H1 (cell line): ENCODE results near the gene LITAF. TPM values are rescaled to one million over a fixed set of nuclear protein-coding genes. Genes with fewer than 3 reads are reported as not detected.

Experiments
- CTCF ChIA-PET: fragments of 300-600 bp; sonication (Branson Sonifier 250); formaldehyde crosslinking; loops from one replicate; lab custom pipeline; 2021; ENCODE audit not compliant: partially characterized antibody; lab: Charles Lee
- POLR2A ChIA-PET: fragments of 300-600 bp; sonication (Branson Sonifier 250); formaldehyde crosslinking; loops from one replicate; lab custom pipeline; 2021; ENCODE audit warnings: inconsistent platforms; ENCODE audit not compliant: partially characterized antibody; lab: Charles Lee
- DNase-seq, 2 experiments: peaks; one replicate each; pipeline versions ENCODE4 v3.0.0 to v3.0.0-alpha.2; 2010 to 2022; ENCODE audit warnings: low spot score in 2 of 2, low read depth in 1 of 2, mixed read lengths in 1 of 2
- FAIRE-seq: peaks from 2 replicates; lab custom pipeline; 2011; peaks lifted over from hg19 to GRCh38; lab: Jason Lieb, UNC
- H2AFZ ChIP-seq: 2 replicates; pipeline ENCODE4 v1.8.1; 2012; ENCODE audit warnings: low read length, inconsistent platforms
- H2AK5ac ChIP-seq: 2 replicates; pipeline ENCODE4 v1.6.1; 2013; ENCODE audit warnings: low read depth, low read length
- H2BK120ac ChIP-seq: replicated peaks from 2 replicates; pipeline ENCODE3; 2013; ENCODE audit warnings: low read depth, low read length, inconsistent platforms
- H2BK12ac ChIP-seq: 2 replicates; pipeline ENCODE4 v1.6.1; 2013; ENCODE audit warnings: low read depth, low read length
- H2BK15ac ChIP-seq: 2 replicates; pipeline ENCODE4 v1.6.1; 2013; ENCODE audit warnings: low read length
- H2BK20ac ChIP-seq: 2 replicates; pipeline ENCODE4 v1.6.1; 2013; ENCODE audit warnings: low read length
- H2BK5ac ChIP-seq: 2 replicates; pipeline ENCODE4 v1.6.1; 2013; ENCODE audit warnings: low read depth, low read length
- H3K14ac ChIP-seq: 2 replicates; pipeline ENCODE4 v1.6.1; 2013; ENCODE audit warnings: inconsistent platforms; ENCODE audit not compliant: insufficient read length
- H3K18ac ChIP-seq: 2 replicates; pipeline ENCODE4 v1.6.1; 2013; ENCODE audit warnings: low read length; ENCODE audit errors: extremely low read depth
- H3K23ac ChIP-seq: 2 replicates; pipeline ENCODE4 v1.6.1; 2013; ENCODE audit warnings: inconsistent platforms; ENCODE audit not compliant: insufficient read length
- H3K23me2 ChIP-seq: 2 replicates; pipeline ENCODE4 v1.6.1; 2013; ENCODE audit warnings: low read depth, low read length
- H3K27ac ChIP-seq: 2 replicates; pipeline ENCODE4 v1.6.1; 2011; ENCODE audit warnings: low read depth, low read length, inconsistent platforms
- H3K27me3 ChIP-seq, 4 experiments: replicated peaks in 1 of 4; 1 replicate in 1 of 4; 2 replicates in 3 of 4; pipeline versions ENCODE4 v1.6.1 to v1.8.1; 2011 to 2013; ENCODE audit warnings: low read length in 3 of 4, mild to moderate bottlenecking in 3 of 4, inconsistent platforms in 2 of 4, mixed read lengths in 2 of 4, moderate library complexity in 1 of 4; ENCODE audit not compliant: control insufficient read depth in 3 of 4, insufficient read depth in 3 of 4; ENCODE audit errors: extremely low read depth in 1 of 4
- H3K36me3 ChIP-seq, 4 experiments: 2 replicates each; pipeline versions ENCODE4 v1.6.1 to v1.8.1; 2011 to 2013; ENCODE audit warnings: mild to moderate bottlenecking in 4 of 4, low read length in 3 of 4, moderate library complexity in 2 of 4, control low read depth in 1 of 4, inconsistent platforms in 1 of 4; ENCODE audit not compliant: insufficient read depth in 4 of 4, control insufficient read depth in 2 of 4
- H3K4ac ChIP-seq: replicated peaks from 2 replicates; pipeline ENCODE3; 2013; ENCODE audit warnings: low read length, low read depth, mixed read lengths, inconsistent platforms; ENCODE audit not compliant: insufficient read length
- H3K4me1 ChIP-seq, 4 experiments: replicated peaks in 1 of 4; 1 replicate in 1 of 4; 2 replicates in 3 of 4; pipeline versions ENCODE4 v1.6.1 to v1.8.1; 2011 to 2013; ENCODE audit warnings: low read length in 3 of 4, inconsistent platforms in 2 of 4, mixed read lengths in 1 of 4; ENCODE audit not compliant: insufficient read depth in 4 of 4, control insufficient read depth in 3 of 4
- H3K4me2 ChIP-seq, 2 experiments: 2 replicates each; pipeline versions ENCODE4 v1.6.1 to v1.8.1; 2011 to 2013; ENCODE audit warnings: low read depth in 2 of 2, low read length in 2 of 2, control low read depth in 1 of 2, inconsistent platforms in 1 of 2, mild to moderate bottlenecking in 1 of 2; ENCODE audit not compliant: insufficient read depth in 1 of 2
- H3K4me3 ChIP-seq, 4 experiments: fragments of 200-600, 300-600 bp in 1 of 4; sonication (generic), shearing (Covaris generic), sonication (Bioruptor Twin) in 1 of 4; 2 replicates each; pipeline versions ENCODE4 v1.5.1 to v1.8.1; 2011 to 2016; ENCODE audit warnings: low read length in 4 of 4, low read depth in 3 of 4, control low read depth in 2 of 4, inconsistent platforms in 2 of 4, mild to moderate bottlenecking in 2 of 4, mixed read lengths in 1 of 4, moderate library complexity in 1 of 4; ENCODE audit not compliant: insufficient read depth in 2 of 4; ENCODE audit errors: extremely low read depth in 1 of 4
- H3K56ac ChIP-seq: replicated peaks from 2 replicates; pipeline ENCODE3; 2013; ENCODE audit warnings: low read depth, mild to moderate bottlenecking, mixed read lengths, low read length, inconsistent platforms; ENCODE audit not compliant: insufficient read length
- H3K79me1 ChIP-seq: 2 replicates; pipeline ENCODE4 v1.6.1; 2013; ENCODE audit warnings: low read depth, low read length, control low read depth
- H3K79me2 ChIP-seq, 2 experiments: 2 replicates each; pipeline versions ENCODE4 v1.6.1 to v1.8.1; 2012 to 2013; ENCODE audit warnings: low read length in 2 of 2, mild to moderate bottlenecking in 2 of 2, inconsistent platforms in 1 of 2; ENCODE audit not compliant: insufficient read depth in 2 of 2, control insufficient read depth in 1 of 2
- H3K9ac ChIP-seq, 4 experiments: replicated peaks in 1 of 4; 1 replicate in 1 of 4; 2 replicates in 3 of 4; pipeline versions ENCODE4 v1.6.1 to v1.8.1; 2011 to 2013; ENCODE audit warnings: low read depth in 3 of 4, low read length in 3 of 4, control low read depth in 2 of 4, mild to moderate bottlenecking in 2 of 4, moderate library complexity in 2 of 4, inconsistent platforms in 1 of 4; ENCODE audit errors: extremely low read depth in 1 of 4
- H3K9me3 ChIP-seq, 2 experiments: 2 replicates each; pipeline versions ENCODE4 v1.6.1 to v1.8.1; 2012 to 2013; ENCODE audit warnings: mild to moderate bottlenecking in 2 of 2, moderate library complexity in 2 of 2, control low read depth in 1 of 2, inconsistent platforms in 1 of 2, low read depth in 1 of 2, low read length in 1 of 2, mixed read lengths in 1 of 2; ENCODE audit not compliant: insufficient read depth in 2 of 2
- H4K20me1 ChIP-seq, 2 experiments: replicated peaks in 1 of 2; 2 replicates each; pipeline versions ENCODE3 to v1.8.1; 2011 to 2013; ENCODE audit warnings: inconsistent platforms in 2 of 2, low read length in 2 of 2, mild to moderate bottlenecking in 1 of 2; ENCODE audit not compliant: insufficient read depth in 2 of 2, control insufficient read depth in 1 of 2
- H4K5ac ChIP-seq: 2 replicates; pipeline ENCODE4 v1.6.1; 2013; ENCODE audit warnings: low read length, low read depth, mixed read lengths, inconsistent platforms; ENCODE audit not compliant: insufficient read length
- H4K8ac ChIP-seq: 2 replicates; pipeline ENCODE4 v1.8.0; 2013; ENCODE audit warnings: mild to moderate bottlenecking, moderate library complexity, low read length, inconsistent platforms; ENCODE audit not compliant: insufficient read depth; ENCODE audit errors: extremely low read depth
- H4K91ac ChIP-seq: replicated peaks from 2 replicates; pipeline ENCODE3; 2013; ENCODE audit warnings: low read length, mixed read lengths, inconsistent platforms; ENCODE audit not compliant: insufficient read length
- ASH2L ChIP-seq: fragments of 200-600, 300-600 bp; sonication (generic); IDR thresholded peaks from one replicate; pipeline ENCODE4 v1.7.1; 2017; ENCODE audit warnings: low read length
- BRCA1 ChIP-seq: IDR thresholded peaks from 2 replicates; pipeline ENCODE4 v1.6.1; 2012; ENCODE audit warnings: low read depth, low read length, improper control_type of control experiment
- CBX5 ChIP-seq: fragments of 300-800, 300-1000 bp; sonication (generic); IDR thresholded peaks from 2 replicates; pipeline ENCODE4 v1.7.1; 2016; ENCODE audit warnings: antibody characterized with exemption, low read length, low read depth
- EZH2 ChIP-seq: fragments of 200-600 bp; sonication (generic); IDR thresholded peaks from 2 replicates; pipeline ENCODE4 v1.7.1; 2012; ENCODE audit warnings: low read depth, mild to moderate bottlenecking, moderate library complexity, low read length, inconsistent platforms; ENCODE audit not compliant: severe bottlenecking
- FOSL1 ChIP-seq: IDR thresholded peaks from 2 replicates; pipeline ENCODE4 v1.6.1; 2011; ENCODE audit warnings: mild to moderate bottlenecking, low read depth, low read length, moderate library complexity; ENCODE audit not compliant: insufficient read depth
- GABPA ChIP-seq: IDR thresholded peaks from 2 replicates; pipeline ENCODE4 v1.6.1; 2011; ENCODE audit warnings: mild to moderate bottlenecking, low read length, moderate library complexity, borderline replicate concordance; ENCODE audit not compliant: insufficient read depth
- PHF8 ChIP-seq: fragments of 200-600 bp; sonication (generic); conservative IDR thresholded peaks from 2 replicates; pipeline ENCODE4 v1.7.1; 2012; ENCODE audit warnings: low read depth, mild to moderate bottlenecking, inconsistent platforms, low read length, moderate library complexity
- POLR2AphosphoS5 ChIP-seq: IDR thresholded peaks from 2 replicates; pipeline ENCODE4 v1.6.1; 2011; ENCODE audit warnings: low read depth, low read length
- RAD21 ChIP-seq, 2 experiments: IDR thresholded peaks in 1 of 2; conservative IDR thresholded peaks in 1 of 2; 2 replicates each; pipeline ENCODE4 v1.6.1; 2011; ENCODE audit warnings: low read depth in 2 of 2, low read length in 2 of 2, improper control_type of control experiment in 1 of 2, inconsistent platforms in 1 of 2, mild to moderate bottlenecking in 1 of 2, moderate library complexity in 1 of 2
- RNF2 ChIP-seq: fragments of 200-900, 300-1000 bp; sonication (generic); IDR thresholded peaks from 2 replicates; pipeline ENCODE4 v1.7.1; 2016; ENCODE audit warnings: borderline replicate concordance, low read depth, mild to moderate bottlenecking, antibody characterized with exemption, low read length; ENCODE audit not compliant: poor library complexity, severe bottlenecking; ENCODE audit errors: missing control alignments
- SIN3A ChIP-seq, 2 experiments: IDR thresholded peaks in 1 of 2; conservative IDR thresholded peaks in 1 of 2; 2 replicates each; pipeline ENCODE4 v1.6.1; 2011 to 2012; ENCODE audit warnings: low read length in 2 of 2, improper control_type of control experiment in 1 of 2, low read depth in 1 of 2, mild to moderate bottlenecking in 1 of 2
- WGBS, 2 experiments: shearing (Covaris generic) in 1 of 2; methylation state at CpG; one replicate each; pipeline versions ENCODE4 v1.1.6 to v1.1.7; 2013 to 2015; ENCODE audit warnings: low lambda C conversion rate in 2 of 2, mixed read lengths in 2 of 2, inconsistent platforms in 1 of 2, low coverage in 1 of 2, missing lambda C conversion rate in 1 of 2; ENCODE audit not compliant: insufficient replicate concordance in 2 of 2, insufficient coverage in 1 of 2, insufficient read length in 1 of 2; ENCODE audit errors: extremely low coverage in 1 of 2, missing lambda C conversion rate in 1 of 2; 5-methylcytosine and 5-hydroxymethylcytosine counted together
- polyA plus RNA-seq, 7 experiments: library from polyadenylated mRNA; depleted of rRNA in 3 of 7; stranded (reverse) in 5 of 7; unstranded in 2 of 7; fragments of >200 nt in 5 of 7; fragments of 200-250 nt in 2 of 7; gene quantifications; 1 replicate in 5 of 7; 2 replicates in 1 of 7; 4 replicates in 1 of 7; pipeline versions ENCODE4 v1.2.1 to v1.2.3, GENCODE V29; 2011 to 2013; ENCODE audit warnings: missing spikeins in 2 of 7, mixed read lengths in 2 of 7
- total RNA-seq: library from RNA; stranded (reverse); fragmentation: NEBNext Ultra II Directional; extraction: Animal tissue kit (Norgen Biotek cat#: 25700); gene quantifications from 2 replicates; pipeline ENCODE4 v1.2.1, GENCODE V29; 2021
- TF ChIP-seq, protein P1 (sequence below): IDR thresholded peaks from 2 replicates; pipeline ENCODE4 v1.6.1; 2011; ENCODE audit warnings: low read depth, mild to moderate bottlenecking, low read length; ENCODE audit not compliant: insufficient read depth

Gene LITAF
- total and polyA plus RNA-seq, 2 of the 8 experiments (the other 6 are each of a cell fraction or from before 2014, with no cell fraction given), result 165 to 205 TPM

DNA sequence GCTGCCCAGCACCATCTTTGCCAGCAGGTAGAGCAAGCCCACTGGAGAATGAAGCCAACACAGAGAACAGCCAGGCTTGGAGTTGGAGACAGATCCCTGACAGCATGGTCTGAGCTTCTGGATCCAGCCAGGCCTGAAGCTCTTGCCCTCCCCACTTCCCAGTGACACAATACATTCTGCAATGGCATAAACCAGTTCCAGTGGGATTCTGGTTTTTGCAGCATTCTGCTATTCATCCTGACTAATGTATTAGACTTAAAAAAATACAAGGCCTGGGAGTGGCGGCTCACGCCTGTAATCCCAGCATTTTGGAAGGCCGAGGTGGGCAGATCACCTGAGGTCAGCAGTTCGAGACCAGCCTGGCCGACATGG, 40.6 kb upstream of the LITAF start:
- Histone ChIP-seq H3K4me3 (no peak overlapping the region), H2AFZ (no peak overlapping the region), H4K20me1 (no peaks in the 10 kb centered on the region), H2BK5ac (no peak overlapping the region), H2AK5ac (no peak overlapping the region), H3K18ac (no peak overlapping the region), H4K91ac (no peak overlapping the region), H3K56ac (no peak overlapping the region), H4K8ac (no peak overlapping the region), H3K79me2 (no peaks in the 10 kb centered on the region), H3K36me3 (no peaks in the 10 kb centered on the region), H3K9me3 (no peaks in the 10 kb centered on the region), H3K9ac (no peak overlapping the region), H3K23me2 (no peaks in the 10 kb centered on the region), H3K4ac (no peak overlapping the region), H3K27ac (no peak overlapping the region), H3K27me3 (no peaks in the 10 kb centered on the region), H3K4me1 (peaks cover 0 to 5% (median 0%) of the 10 kb centered on the region in 4 experiments; a peak in 2 of 7 replicates), H3K4me2 (no peak overlapping the region), H3K14ac (no peak overlapping the region), H3K79me1 (no peaks in the 10 kb centered on the region), H2BK15ac (no peak overlapping the region), H3K23ac (no peak overlapping the region), H2BK120ac (no peak overlapping the region), H2BK12ac (no peak overlapping the region), H4K5ac (no peak overlapping the region), H2BK20ac (no peak overlapping the region)
- ChIA-PET POLR2A (interaction anchor here (0.8 to 4.2 kb wide), 3 partner anchors 9 to 43 kb away, joined by 3 to 23 read pairs (median 3); partner anchors contain the start of gene LITAF), CTCF (interaction anchor here (0.8 to 1.7 kb wide), 7 partner anchors 9 to 220 kb away, joined by 3 to 6 read pairs (median 3); no protein-coding TSS in a partner anchor)
- FAIRE-seq (no peak), DNase-seq (no peak)
- WGBS, 2 experiments, result 91% methylated on average over 5 of the region's 5 CpGs; no CpG with 5 or more reads in 1 of the 2 experiments
- TF ChIP-seq RNF2 (no peak), GABPA (no peak), PHF8 (no peak), CBX5 (no peak), SIN3A (conservative IDR thresholded peaks at IDR 0.05 in 1 of 2, IDR thresholded peaks at IDR 0.05 in 1 of 2; ENCODE audit: low read depth in 1 of 2, low read length in 2 of 2) (no peak), RAD21 (IDR thresholded peaks at IDR 0.05 in 1 of 2, conservative IDR thresholded peaks at IDR 0.05 in 1 of 2; ENCODE audit: low read depth in 2 of 2, low read length in 2 of 2) (no peak), FOSL1 (no peak), EZH2 (no peak), BRCA1 (no peak), ASH2L (no peak), POLR2AphosphoS5 (no peak)
- TF ChIP-seq, protein P1, sequence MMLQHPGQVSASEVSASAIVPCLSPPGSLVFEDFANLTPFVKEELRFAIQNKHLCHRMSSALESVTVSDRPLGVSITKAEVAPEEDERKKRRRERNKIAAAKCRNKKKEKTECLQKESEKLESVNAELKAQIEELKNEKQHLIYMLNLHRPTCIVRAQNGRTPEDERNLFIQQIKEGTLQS, result no peak
